Lung (tissue), 12 donors: Measurements from ENCODE around the gene CAPN5. TPM values are rescaled to one million over a fixed set of nuclear protein-coding genes. Genes with fewer than 3 reads are reported as not detected.

ENCODE experiments used
- ATAC-seq: fragments of 200-7000 bp; cut with Tn5 transposase; one replicate; pipeline ENCODE4 v1.9.1; 2020; ENCODE audit warnings: moderate number of reproducible peaks; ENCODE audit not compliant: insufficient read depth, low FRiP score
- DNase-seq, 3 donors: peaks; one replicate each; pipeline ENCODE4 v3.0.0-alpha.2; 2013 to 2017
- H3K27ac ChIP-seq, 2 donors: one replicate each; pipeline ENCODE4 v1.5.1; 2013; ENCODE audit warnings: mild to moderate bottlenecking in 2 of 2, moderate library complexity in 2 of 2, control low read depth in 1 of 2, inconsistent platforms in 1 of 2, low read depth in 1 of 2, low read length in 1 of 2
- H3K27me3 ChIP-seq, 3 donors: one replicate each; pipeline ENCODE4 v1.5.1; 2013; ENCODE audit warnings: low read length in 2 of 3; ENCODE audit not compliant: control insufficient read depth in 3 of 3, insufficient read depth in 3 of 3
- H3K36me3 ChIP-seq, 4 donors: one replicate each; pipeline ENCODE4 v1.5.1; 2013; ENCODE audit warnings: low read length in 4 of 4, mild to moderate bottlenecking in 1 of 4, moderate library complexity in 1 of 4; ENCODE audit not compliant: control insufficient read depth in 4 of 4, insufficient read depth in 4 of 4
- H3K4me1 ChIP-seq, 5 donors: one replicate each; pipeline ENCODE4 v1.5.1; 2013; ENCODE audit warnings: low read length in 5 of 5, mild to moderate bottlenecking in 2 of 5, moderate library complexity in 1 of 5; ENCODE audit not compliant: control insufficient read depth in 5 of 5, insufficient read depth in 5 of 5
- H3K4me3 ChIP-seq: one replicate; pipeline ENCODE4 v1.5.1; 2013; ENCODE audit warnings: mild to moderate bottlenecking, control low read depth, moderate library complexity
- H3K9ac ChIP-seq, 2 donors: one replicate each; pipeline ENCODE4 v1.5.1; 2013; ENCODE audit warnings: low read length in 2 of 2, control low read depth in 1 of 2; ENCODE audit not compliant: insufficient read depth in 1 of 2
- H3K9me3 ChIP-seq, 4 donors: one replicate each; pipeline ENCODE4 v1.5.1; 2013; ENCODE audit warnings: low read length in 3 of 4, mild to moderate bottlenecking in 1 of 4, moderate library complexity in 1 of 4; ENCODE audit not compliant: control insufficient read depth in 4 of 4, insufficient read depth in 3 of 4
- CTCF ChIP-seq: IDR thresholded peaks from 2 replicates; pipeline ENCODE4 v1.5.1; 2012; ENCODE audit warnings: mild to moderate bottlenecking; ENCODE audit errors: control extremely low read depth, extremely low read depth
- WGBS, 2 donors: extraction: QIAGEN DNeasy Blood & Tissue Kit; methylation state at CpG; one replicate each; pipeline ENCODE4 v1.1.7; 2013; 5-methylcytosine and 5-hydroxymethylcytosine counted together
- polyA plus RNA-seq, 2 donors: library from polyadenylated mRNA; stranded (reverse); fragments of 200-250 nt; gene quantifications; one replicate each; pipeline ENCODE4 v1.2.1, GENCODE V29; 2013
- total RNA-seq, 2 donors: library from RNA; depleted of rRNA in 1 of 2; stranded (reverse); fragments of >200 nt in 1 of 2; gene quantifications; one replicate each; pipeline ENCODE4 v1.2.1, GENCODE V29; 2014 to 2021
- donor health status: control.
- donor health status: control.
- donor health status: Bipolar disorder and iron deficiency.
- donor health status: healthy.
- donor health status: DM: yes; HTN: yes; CAD: no.

Gene CAPN5
- total and polyA plus RNA-seq, 4 donors, result 3.0 to 16.1 (median 9.4) TPM

- Histone ChIP-seq H3K4me1 (peaks cover 0 to 9% (median 3%) of the 10 kb centered on the region in 5 donors), H3K9ac (no peak overlapping the region), H3K27ac (no peak overlapping the region), H3K27me3 (no peaks in the 10 kb centered on the region), H3K36me3 (no peaks in the 10 kb centered on the region), H3K9me3 (no peaks in the 10 kb centered on the region), H3K4me3 (no peak overlapping the region)
- no peak for TF ChIP-seq CTCF
- no peak for ATAC-seq
- 93 to 95% methylated on average over 8 of the region's 8 CpGs for WGBS, 2 donors
- DNase-seq, result no peak
Measured at GRCh38 chr11:77148963-77149715, 82.4 kb downstream of the CAPN5 start.

- WGBS, 2 donors, result 90 to 91% methylated on average over 12 of the region's 12 CpGs
- no peaks in the 10 kb centered on the region for H3K27me3 ChIP-seq
- TF ChIP-seq CTCF, result no peak
- ATAC-seq, result no peak
- peaks cover 0 to 9% (median 3%) of the 10 kb centered on the region in 5 donors for H3K4me1 ChIP-seq
- no peaks in the 10 kb centered on the region for H3K9me3 ChIP-seq
- H3K4me3 ChIP-seq, result no peak overlapping the region
- H3K27ac ChIP-seq, result no peak overlapping the region
- no peaks in the 10 kb centered on the region for H3K36me3 ChIP-seq
- no peak for DNase-seq
- no peak overlapping the region for H3K9ac ChIP-seq
Measured at GRCh38 chr11:77149716-77150392, 83.1 kb downstream of the CAPN5 start.

- DNase-seq (no peak), ATAC-seq (no peak)
- Histone ChIP-seq H3K9me3 (no peaks in the 10 kb centered on the region), H3K4me1 (peaks cover 0 to 9% (median 3%) of the 10 kb centered on the region in 5 donors), H3K27ac (no peak overlapping the region), H3K36me3 (no peaks in the 10 kb centered on the region), H3K4me3 (no peak overlapping the region), H3K27me3 (no peaks in the 10 kb centered on the region), H3K9ac (no peak overlapping the region)
- TF ChIP-seq CTCF, result no peak
- WGBS, 2 donors, result 94 to 96% methylated on average over 10 of the region's 10 CpGs
Measured at GRCh38 chr11:77150836-77151235, 84.1 kb downstream of the CAPN5 start.
